Lower lobe of right lung (tissue), 2 donors: ENCODE data around the gene ADCY5. TPM values are rescaled to one million over a fixed set of nuclear protein-coding genes. Genes with fewer than 3 reads are reported as not detected.

ENCODE experiments used
- ATAC-seq, 2 donors: fragments of 200-7000 bp; cut with Tn5 transposase; one replicate each; pipeline ENCODE4 v1.9.1; 2020 to 2022; ENCODE audit warnings: mild to moderate bottlenecking in 2 of 2, moderate library complexity in 2 of 2
- DNase-seq: peaks from one replicate; pipeline ENCODE4 v3.0.0-alpha.2; 2020
- H3K27ac ChIP-seq: fragments of 200-600 bp; one replicate; pipeline ENCODE4 v1.8.0; 2022
- H3K27me3 ChIP-seq: fragments of 200-600 bp; one replicate; pipeline ENCODE4 v1.8.0; 2022; ENCODE audit warnings: low read depth
- H3K36me3 ChIP-seq: fragments of 200-600 bp; one replicate; pipeline ENCODE4 v1.8.0; 2022; ENCODE audit warnings: mild to moderate bottlenecking
- H3K4me1 ChIP-seq: fragments of 200-600 bp; one replicate; pipeline ENCODE4 v1.8.0; 2022
- H3K4me3 ChIP-seq: fragments of 200-600 bp; one replicate; pipeline ENCODE4 v1.8.0; 2022; ENCODE audit warnings: mild to moderate bottlenecking
- H3K9me3 ChIP-seq: fragments of 200-600 bp; one replicate; pipeline ENCODE4 v1.8.0; 2022
- CTCF ChIP-seq: fragments of 200-600 bp; IDR thresholded peaks from one replicate; pipeline ENCODE4 v1.8.0; 2022; ENCODE audit warnings: antibody characterized with exemption, mild to moderate bottlenecking
- intact Hi-C: fragments of 100-400 bp; cut with DNase I; formaldehyde crosslinking; loops from one replicate; pipeline ENCODE4 v1.11.0; 2022
- total RNA-seq: library from RNA; stranded (reverse); fragmentation: NEBNext Ultra II Directional; extraction: Animal tissue kit (Norgen Biotek cat#: 25700); gene quantifications from one replicate; pipeline ENCODE4 v1.2.1, GENCODE V29; 2021
- donor health status: DM: no; HTN: yes; CAD: no; lungs with severe emphysema.

Gene ADCY5
- total RNA-seq, 1 donor from 2014 or later, result 5.6 TPM

- DNase-seq, result no peak
- H3K4me1 ChIP-seq, result no peaks in the 10 kb centered on the region
- no peak for ATAC-seq
- no peak for TF ChIP-seq CTCF
- H3K4me3 ChIP-seq, result no peak overlapping the region
- H3K9me3 ChIP-seq, result no peaks in the 10 kb centered on the region
- no peaks in the 10 kb centered on the region for H3K27me3 ChIP-seq
- H3K27ac ChIP-seq, result no peak overlapping the region
- no peaks in the 10 kb centered on the region for H3K36me3 ChIP-seq
- intact Hi-C loops, result no loop called here
Observed at GRCh38 chr3:123325766-123326256, 123.1 kb downstream of the ADCY5 start.

GRCh38 chr3:123324880-123325765 is 123.8 kb downstream of the ADCY5 start:
- Histone ChIP-seq H3K4me1 (no peaks in the 10 kb centered on the region), H3K27me3 (no peaks in the 10 kb centered on the region), H3K9me3 (no peaks in the 10 kb centered on the region), H3K4me3 (no peak overlapping the region), H3K27ac (no peak overlapping the region), H3K36me3 (no peaks in the 10 kb centered on the region)
- ATAC-seq, result no peak
- TF ChIP-seq CTCF, result no peak
- intact Hi-C loops, result no loop called here
- no peak for DNase-seq

GRCh38 chr3:123323781-123324180 is 125.1 kb downstream of the ADCY5 start:
- H3K9me3 ChIP-seq, result no peaks in the 10 kb centered on the region
- no peak overlapping the region for H3K27ac ChIP-seq
- H3K4me3 ChIP-seq, result no peak overlapping the region
- intact Hi-C loops, result no loop called here
- no peaks in the 10 kb centered on the region for H3K4me1 ChIP-seq
- H3K36me3 ChIP-seq, result no peaks in the 10 kb centered on the region
- TF ChIP-seq CTCF, result no peak
- no peaks in the 10 kb centered on the region for H3K27me3 ChIP-seq
- ATAC-seq (no peak), DNase-seq (no peak)

GRCh38 chr3:123322866-123323265 is 126.0 kb downstream of the ADCY5 start:
- intact Hi-C loops, result no loop called here
- no peaks in the 10 kb centered on the region for H3K27me3 ChIP-seq
- TF ChIP-seq CTCF, result no peak
- no peaks in the 10 kb centered on the region for H3K9me3 ChIP-seq
- H3K27ac ChIP-seq, result no peak overlapping the region
- H3K36me3 ChIP-seq, result no peaks in the 10 kb centered on the region
- H3K4me1 ChIP-seq, result no peaks in the 10 kb centered on the region
- H3K4me3 ChIP-seq, result no peak overlapping the region
- peak; percentile 21 for DNase-seq
- ATAC-seq, result no peak

GRCh38 chr3:123321806-123322205 is 127.1 kb downstream of the ADCY5 start:
- H3K9me3 ChIP-seq, result no peaks in the 10 kb centered on the region
- intact Hi-C loops, result no loop called here
- H3K27ac ChIP-seq, result no peak overlapping the region
- H3K4me1 ChIP-seq, result no peaks in the 10 kb centered on the region
- no peak for TF ChIP-seq CTCF
- DNase-seq (no peak), ATAC-seq (no peak)
- H3K36me3 ChIP-seq, result no peaks in the 10 kb centered on the region
- H3K4me3 ChIP-seq, result no peak overlapping the region
- no peaks in the 10 kb centered on the region for H3K27me3 ChIP-seq
